TTC549 (cell line): ENCODE data around the gene CD63.

Experiments
- FAIRE-seq: peaks from 2 replicates; lab custom pipeline; 2012; peaks lifted over from hg19 to GRCh38; lab: Jason Lieb, UNC

The CD63 gene

DNA sequence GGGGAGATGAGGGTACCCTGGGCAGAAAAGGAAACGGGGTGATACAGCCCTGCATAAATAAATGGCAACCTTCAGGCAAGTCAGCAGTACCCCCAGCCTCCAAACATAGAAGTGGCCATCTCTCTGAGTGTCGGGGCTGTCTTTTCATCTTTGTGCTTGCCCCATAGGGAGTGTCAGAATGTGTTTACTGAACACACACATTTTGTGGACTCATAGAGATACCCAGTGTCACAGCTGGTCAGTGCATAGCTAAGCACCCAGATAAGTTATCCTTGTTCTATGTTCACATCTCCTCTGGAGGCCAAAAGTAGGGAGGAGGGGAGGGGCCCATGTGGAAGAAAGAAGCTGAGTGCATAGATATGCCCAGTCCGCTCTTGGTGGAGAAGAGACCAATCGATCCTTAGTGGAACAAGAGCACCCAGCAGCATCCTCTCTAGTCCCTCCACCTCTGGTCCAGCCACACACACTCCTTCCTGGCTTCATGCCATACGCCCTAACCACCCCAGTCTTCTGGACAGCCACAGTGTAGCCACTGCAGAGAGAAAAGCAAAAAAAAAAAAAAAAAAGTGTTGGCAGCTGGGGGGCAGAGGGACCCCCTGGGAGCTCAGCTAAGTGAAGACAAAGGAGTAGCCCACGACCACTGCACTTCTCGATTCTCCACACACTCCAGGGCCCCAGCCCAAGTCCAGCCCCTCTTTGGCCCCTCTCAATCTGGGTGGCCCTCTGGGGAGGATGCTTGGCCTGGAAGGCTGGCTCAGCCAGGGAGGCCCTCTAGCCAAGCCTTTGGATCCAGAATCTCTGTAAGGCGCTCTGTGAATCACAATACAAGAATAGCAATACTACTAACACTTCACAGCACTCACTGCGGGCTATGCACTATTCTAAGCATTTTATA lies 23.7 kb downstream of the CD63 start:
- FAIRE-seq, result no peak

DNA sequence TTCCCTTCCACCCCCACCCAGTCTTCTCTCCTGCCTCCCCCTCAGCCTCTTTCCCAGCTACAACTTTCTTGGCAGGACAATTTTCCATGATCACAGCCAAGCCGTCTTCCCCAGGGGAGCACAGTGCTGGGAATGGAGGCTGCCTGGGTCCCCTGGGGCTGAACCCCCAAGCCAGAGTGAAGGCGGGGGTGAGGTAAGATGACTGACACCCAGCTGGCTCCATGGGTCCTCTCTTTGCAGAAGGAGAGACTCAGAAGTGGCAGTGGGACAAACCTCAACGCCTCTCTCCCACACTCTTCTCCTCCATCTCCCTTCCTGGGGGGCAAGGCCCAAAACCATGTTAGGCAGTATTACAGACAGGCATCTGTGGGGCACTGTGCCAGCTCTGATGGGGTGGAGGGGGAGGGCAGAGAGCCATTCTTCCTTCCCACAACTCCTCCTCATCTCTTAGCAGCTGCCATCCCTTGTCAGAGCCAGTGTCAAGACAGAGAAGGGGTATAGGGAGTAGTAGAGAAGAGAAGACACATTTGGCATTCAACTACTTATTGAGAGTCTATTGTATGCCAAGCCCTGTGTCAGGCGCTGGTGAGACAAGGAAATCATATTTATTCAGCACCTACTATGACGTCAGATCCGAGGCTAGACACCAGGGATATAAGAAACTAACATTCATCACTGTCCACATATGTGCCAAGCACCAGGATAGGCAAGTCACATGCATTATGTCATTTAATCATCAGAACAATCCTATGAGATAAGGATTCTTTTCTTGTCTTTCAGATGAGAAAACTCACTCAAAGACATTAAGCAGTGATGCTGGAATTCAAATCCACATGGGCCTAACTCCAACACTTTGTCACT lies 24.7 kb downstream of the CD63 start:
- no peak for FAIRE-seq

DNA sequence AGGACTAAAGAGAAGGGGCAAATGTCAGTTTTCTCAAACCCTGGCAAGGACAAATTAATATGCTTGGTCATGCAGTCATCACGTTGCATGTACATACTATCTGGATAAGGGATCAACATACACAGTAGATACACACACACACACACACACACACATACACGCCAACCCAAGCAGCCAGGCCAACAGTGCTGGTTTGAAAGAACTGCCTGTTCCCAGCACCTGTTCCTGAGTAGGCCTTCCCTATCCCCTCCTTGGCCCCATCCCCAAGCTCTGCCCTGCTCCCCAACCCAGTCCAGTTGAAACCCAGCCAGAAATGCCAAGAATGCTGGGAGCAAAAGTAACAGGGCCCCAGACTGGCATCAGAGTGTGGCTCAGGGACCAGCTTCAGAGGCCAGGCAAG lies 25.5 kb downstream of the CD63 start:
- no peak for FAIRE-seq

DNA sequence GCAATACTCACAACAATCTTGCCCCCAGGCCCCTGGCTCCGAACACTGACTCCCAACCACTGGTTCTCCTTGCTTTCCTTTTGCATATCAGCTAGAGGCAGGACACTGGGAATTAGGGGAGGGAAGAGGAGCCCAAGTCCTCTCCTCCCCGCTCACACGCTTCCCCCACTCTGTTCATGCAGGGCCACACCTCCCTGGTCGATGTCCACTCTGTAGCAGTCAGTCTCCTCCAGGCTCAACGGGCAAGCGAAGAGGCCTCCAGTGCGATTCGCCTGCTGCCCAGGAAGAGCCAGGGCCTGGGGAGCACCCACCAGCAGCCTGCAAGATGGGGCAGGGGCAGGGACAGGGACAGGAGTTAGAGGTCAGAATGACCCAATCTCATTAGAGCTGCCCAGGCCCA lies 25.9 kb downstream of the CD63 start:
- no peak for FAIRE-seq

DNA sequence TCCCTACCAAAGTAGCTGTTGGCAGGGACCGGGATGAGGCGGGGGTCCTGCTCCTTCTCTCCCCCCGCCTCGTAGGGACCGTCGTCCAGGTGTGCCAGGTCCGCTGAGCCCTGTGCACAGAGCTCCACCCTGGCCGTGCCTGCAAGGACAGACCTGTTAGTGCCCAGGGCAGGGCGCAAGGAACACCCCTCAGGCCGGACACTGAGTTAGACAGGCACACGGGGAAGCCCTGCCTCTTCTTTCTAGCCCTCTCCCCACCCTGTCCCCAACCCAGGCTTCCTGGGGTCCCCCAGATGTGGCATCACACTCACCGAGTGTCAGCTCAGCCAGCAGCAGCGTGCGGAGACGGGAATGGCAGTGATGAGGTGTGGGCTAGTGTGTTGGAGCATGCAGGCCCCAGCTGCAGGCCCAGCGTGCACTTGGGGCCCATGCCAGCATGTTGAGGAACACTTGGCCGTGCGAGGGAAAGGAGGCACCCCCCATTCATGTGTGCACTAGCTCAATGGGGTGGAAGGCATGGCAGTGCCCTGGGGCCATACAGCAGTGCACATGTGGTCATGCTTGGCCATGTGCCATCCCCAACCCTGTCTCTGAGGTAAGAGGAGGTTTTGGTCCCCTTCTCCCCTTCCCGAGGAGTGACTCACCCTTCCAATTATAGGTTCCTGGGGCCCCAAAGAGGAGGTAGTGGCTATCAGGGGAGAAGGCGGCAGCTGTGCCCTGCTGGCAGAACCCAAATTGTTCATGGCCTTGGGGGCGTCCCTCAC lies 28.4 kb downstream of the CD63 start:
- no peak for FAIRE-seq

DNA sequence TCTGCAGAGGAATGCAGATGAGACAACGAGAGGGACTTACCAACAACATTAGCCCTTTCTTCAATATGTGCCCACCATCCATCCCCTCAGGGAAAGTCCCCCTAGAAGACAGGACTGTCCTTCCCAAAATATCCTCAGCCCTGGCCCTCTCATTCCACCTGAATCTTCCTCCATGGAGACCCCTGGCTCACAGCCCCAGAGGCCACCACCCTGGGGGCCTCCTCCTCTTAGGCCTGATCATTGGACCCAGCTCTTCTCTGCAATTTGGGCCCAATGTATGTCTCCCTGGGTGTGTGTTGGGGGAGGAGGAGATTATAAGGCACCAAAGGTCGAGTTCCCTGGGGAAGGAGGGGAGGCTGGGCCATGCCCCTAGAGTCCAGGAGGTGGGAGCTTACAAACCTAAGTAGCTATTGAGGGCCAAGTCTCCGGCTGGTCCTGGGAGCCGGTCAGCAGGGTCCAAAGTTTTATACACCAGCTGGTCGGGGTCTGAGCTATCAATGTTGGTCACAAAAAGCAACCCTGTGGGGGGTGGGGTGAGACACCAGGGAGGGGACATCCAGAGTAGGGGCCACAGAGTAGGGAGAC lies 29.2 kb downstream of the CD63 start:
- no peak for FAIRE-seq

DNA sequence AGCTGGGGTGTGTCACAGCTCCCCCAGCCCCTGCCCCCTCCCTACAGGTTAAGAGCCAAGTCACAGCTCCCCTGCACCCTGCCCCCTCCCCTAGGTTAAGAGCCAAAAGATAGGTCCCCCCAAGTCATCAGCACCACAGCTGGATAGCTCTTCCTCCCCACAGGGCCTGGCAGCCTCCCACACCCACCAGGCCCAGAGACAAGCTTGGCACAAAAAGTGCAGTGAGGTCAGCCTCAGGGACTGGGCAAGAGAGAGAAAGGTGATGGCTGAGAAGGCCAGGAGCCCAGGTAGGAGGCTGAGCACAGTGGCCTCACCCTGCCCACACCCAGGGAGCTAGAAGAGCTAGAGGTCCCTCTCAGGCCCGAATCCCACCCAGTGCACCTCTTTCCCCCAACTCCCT lies 29.8 kb downstream of the CD63 start:
- no peak for FAIRE-seq

DNA sequence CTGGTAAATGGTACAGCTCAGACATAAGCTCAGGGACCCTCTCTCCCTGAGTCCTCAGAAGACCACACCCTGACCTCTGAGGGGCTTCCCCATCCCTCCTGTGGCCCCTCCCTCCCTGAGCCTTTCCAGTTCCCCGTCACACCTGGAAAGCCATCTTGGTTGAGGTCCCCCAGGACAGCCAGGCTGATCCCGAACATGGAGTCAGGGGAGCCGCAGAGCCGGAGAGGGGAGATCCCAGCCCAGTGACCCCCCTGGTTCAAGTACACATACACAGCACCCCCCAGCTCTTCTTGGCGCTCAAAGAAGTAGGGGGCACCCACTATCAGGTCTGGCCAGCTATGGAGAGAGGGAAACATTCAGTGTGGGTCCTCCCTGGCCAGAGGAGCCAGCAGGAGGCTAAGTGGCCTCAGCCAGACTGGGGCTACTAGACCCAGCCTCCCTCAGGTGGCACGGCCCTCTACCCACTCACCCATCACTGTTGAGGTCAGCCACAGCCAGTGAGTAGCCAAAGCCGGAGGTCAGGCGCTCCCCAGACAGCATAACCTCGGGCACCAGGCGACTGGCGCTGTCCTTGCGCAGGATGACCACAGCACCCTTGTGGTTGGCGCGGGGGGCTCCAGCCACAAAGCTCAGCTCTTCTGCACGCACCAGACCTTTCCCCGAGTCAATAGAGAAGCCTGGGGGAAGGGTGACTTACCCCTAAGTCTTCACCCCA lies 30.4 kb downstream of the CD63 start:
- FAIRE-seq, result no peak

DNA sequence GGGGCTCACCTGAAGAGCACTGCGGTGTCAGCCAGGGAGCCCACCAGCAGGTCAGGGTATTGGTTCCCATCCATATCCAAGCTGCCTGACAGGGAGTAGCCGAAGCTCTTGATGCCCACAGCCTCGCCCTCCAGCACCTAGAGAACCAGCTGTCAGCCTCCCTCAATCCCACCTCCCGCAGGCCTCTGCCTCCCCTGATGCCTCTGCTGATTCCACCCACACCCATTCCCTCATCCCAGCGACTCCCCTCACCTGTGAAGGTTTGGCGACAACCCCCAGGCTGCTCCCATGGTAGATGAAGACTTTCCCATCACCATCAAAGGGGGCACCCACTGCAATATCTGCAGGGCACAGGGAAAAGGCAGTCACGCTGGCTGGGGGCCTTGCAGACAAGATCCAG lies 31.1 kb downstream of the CD63 start:
- FAIRE-seq, result no peak

DNA sequence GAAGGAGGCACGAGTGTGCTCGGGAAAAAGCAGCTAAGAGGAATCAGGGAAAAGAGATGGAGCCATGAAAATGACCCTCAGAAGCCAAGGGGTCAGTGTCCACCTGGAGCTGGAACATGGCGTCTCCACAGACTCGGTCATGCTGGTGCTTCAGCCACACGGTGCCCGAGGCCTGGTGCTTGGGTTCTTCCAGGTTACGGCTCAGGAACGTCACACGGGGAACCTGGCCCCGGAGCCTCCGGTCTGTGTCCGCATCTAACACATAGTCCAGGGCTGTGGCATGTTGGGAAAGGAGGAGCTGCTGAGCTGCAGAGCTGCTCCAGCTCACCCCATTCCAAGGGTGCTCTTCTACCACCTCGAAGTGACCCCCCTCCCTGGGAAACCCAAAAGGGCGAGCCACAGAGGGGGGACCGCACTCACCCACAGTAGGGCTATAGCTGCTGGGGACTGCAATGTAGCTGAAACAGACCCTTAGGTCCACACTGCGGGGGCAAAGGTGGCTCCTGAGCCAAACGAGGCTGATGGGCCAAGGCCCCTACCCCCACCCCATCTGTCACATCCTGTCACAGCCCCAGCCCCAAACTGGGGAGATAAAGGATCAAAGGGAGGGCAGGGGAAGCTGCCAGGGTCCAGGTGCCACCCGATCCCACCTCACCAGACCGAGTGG lies 31.9 kb downstream of the CD63 start:
- no peak for FAIRE-seq

DNA sequence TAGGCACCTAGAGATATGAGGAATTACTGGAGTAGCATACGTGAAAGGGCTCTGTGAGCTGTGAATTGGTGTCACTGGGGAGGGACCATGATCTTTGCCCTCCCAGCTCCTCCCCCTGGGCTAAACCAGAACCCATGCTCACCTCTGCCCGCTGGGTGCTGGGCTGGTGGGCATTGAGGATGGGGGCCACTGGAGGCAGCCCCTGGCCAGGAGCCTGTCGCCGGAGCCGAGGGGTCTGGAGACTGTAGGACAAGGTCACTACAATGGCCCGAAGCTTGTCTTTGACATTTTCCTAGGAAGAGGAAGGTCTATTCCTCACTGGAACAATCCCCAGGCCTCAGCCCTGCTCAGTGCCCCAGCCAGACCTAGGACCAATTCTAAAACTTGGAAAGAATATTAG lies 32.7 kb downstream of the CD63 start:
- no peak for FAIRE-seq

DNA sequence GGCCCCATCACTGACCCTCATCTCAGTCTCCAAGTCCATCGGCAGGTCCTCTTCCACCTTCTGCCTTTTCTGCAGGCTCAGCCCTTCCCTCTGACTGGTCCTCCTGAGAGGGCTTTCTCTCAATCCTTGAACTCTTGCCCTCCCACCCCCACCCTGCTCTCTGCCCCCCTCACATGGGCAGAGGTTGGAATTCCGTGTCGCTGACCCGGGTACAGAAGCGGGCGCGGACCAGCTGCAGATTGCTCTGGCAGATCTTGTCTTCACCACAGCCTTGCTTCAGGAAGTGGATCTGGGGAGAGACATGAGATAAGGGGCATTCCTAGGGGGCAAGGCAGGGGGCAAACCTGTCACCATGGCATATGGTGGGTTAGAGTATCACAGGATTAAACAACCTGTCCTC lies 33.5 kb downstream of the CD63 start:
- FAIRE-seq, result no peak

DNA sequence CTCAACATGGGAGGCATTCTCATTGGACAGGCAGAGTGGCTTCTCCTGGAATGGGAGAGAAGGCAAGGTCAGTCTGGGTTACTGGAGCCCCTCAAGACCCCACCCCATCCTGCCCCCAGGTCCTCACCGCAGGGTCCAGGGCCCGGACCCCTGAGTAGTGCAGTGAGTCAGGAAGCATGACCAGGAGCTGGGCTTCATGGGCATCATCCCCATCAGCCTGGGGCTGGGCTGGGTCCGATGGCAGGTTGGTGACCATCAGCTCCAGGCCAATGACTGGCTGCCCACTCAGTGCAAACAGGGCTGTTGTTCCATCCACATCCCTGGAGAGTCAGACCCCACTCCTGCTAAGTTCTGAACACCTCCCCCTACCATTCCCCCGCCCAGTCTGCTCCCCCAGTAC lies 34.2 kb downstream of the CD63 start:
- FAIRE-seq, result no peak

DNA sequence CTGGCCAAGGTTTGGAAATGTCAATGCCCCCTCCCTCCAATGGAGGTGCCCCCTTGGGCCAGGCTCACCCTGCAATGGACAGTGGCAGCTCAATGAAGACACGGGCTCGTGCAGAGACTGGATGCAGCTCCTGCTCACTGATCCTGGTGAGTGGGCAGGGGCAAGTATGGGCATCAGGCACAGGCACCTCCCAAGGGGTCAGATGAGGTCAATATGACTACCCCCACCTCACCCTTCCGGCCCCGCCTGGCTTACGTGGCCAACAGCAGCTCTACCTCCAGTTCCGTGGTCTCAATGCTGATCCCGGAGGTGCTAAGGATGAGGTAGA lies 34.7 kb downstream of the CD63 start:
- no peak for FAIRE-seq

DNA sequence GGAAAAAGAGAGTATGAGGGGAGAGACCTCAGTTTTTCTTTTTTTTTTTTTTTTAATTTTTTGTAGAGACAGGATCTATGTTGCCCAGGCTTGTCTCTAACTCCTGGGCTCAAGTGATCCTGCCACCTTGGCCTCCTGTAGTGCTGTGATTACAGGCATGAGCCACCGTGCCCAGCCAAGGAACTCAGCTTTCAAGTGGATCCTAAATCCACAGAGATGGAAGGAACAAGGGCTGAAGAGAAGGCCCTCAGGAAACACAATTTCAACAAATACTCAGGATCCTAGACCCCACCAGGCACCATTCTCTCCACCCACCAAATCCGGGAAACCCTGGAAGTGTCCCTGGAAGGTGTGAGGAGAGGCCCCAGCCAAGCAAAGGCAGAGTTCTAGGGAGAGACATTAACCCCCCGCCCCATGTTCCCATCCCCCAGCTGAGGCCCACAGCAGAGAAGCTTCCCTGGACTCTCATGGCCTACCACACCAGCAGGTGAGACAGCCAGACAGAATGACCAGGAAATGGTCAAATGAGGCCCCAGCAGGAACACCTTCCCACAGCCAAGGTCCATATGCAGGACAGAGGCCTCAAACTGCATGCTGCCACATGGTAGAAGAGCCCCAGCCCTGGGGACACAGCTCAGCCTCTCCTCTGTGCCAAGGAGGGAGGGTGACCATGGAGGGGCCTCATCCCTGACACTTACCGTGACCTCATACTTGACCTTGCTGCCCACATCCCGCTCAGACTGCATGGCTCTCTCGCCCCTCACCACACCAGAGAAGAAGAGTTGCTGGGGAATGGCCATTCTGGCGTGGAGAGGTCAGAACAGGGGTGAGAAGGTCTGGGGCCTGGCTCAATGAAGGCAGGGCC lies 35.3 kb downstream of the CD63 start:
- FAIRE-seq, result no peak

DNA sequence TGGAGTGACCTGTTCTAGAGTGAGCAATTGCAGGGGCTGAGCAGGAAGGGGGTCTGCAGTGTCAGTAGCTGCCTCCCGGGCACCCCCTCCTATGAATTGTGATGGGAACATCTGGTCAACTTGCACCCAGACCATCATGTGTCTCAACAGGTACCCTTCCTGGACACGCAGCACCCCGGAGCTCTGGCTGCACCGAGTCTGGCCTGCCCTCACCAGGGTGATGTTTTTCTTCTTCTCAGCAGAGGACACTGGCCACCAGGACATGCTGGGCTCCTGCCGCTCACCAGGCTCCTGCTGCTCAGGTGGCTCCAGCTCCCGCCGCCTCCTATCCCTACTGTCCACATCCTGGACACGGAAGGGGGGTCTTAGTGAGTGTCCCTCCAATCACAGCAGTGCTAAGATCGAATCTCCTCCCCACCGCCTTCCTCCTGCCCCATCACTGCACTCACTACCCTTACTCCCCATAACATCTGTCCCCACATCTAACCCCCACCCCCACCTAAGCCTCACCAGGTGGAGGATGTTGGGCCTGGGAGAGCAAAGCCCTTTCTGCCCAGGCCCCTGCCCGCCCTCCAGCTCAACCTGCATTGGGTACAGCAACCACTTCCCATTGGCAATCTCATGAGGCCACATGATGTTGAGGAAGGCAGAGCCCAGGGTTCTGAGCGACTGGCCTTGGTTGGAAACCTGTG lies 36.0 kb downstream of the CD63 start:
- no peak for FAIRE-seq

DNA sequence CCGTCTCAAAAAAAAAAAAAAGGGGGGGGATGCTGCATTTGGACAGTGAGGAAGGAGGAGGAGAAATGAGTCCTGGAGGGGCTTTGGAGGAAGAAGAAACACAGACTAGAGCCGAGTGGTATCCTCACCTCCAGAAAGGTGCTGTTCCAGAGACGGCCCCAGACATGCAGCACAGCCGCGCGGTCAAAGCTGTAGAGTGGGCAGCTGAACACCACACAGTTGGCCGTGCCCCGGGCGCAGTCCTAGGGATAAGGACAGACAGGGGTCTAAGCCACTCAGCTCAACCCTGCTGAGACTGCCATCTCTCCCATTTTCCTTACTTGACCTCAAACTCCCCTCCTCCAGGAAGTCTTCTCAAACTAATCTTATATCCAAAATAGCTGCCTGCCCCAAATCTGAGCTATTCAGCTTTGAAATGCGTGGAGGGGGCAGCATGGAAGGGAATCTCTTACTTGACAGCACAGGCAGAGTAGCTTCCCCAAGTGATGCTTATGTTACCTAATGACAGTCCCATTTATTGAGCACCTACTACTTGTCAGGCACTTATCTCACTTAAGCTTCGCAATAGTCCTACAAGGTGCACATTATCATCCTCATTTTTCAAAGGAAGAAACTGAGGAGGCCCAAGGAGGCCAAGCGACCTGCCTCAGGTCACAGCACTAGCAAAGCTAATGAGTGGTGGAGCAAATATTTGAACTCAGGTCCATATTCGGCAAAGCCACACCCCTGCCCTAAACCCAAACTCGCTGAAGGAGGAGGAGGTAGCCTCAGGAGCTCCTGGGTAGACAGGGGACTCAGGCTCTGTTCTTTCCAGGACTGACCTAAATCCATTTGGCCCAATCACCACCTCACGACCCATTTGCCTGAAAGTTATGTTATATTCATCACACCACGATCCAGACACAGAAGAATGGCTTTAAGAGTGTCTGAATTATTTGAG lies 39.8 kb downstream of the CD63 start:
- FAIRE-seq, result no peak

DNA sequence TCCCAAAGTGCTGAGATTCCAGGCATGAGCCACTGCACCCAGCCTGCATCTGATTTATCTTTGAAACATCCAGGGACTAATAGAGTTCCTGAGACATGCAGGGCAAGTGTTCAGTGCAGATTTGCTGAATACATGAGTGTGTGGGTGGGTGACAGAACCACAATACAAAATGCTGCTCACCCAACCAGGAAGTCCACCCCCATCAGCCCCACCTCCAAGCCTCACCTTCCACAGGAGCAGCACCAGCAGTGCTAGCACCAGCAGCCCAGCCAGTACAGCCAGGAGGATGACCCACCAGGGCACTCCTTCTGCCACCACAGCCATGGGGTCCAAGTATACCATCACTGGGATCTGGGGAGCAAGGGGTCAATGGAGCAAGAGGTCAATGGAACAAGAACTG lies 41.1 kb downstream of the CD63 start:
- FAIRE-seq, result no peak
